Testis (tissue), 2 donors: Measurements from ENCODE around the gene GPR89B.
"Not testable (repeated sequence)": the region's sequence is repeated elsewhere in the genome, so short reads cannot be mapped to it uniquely, and the experiment has no call there.

ENCODE experiments used
- CTCF ChIP-seq, 3 experiments: fragments of 450-650 bp in 2 of 3; fragments of 200-600 bp in 1 of 3; sonication (generic) in 1 of 3; IDR thresholded peaks; one replicate each; pipeline ENCODE4 v1.5.1; 2016 to 2019; ENCODE audit warnings: antibody characterized with exemption in 3 of 3, mild to moderate bottlenecking in 2 of 3, moderate library complexity in 1 of 3
- POLR2A ChIP-seq: fragments of 450-650 bp; IDR thresholded peaks from one replicate; pipeline ENCODE4 v1.6.1; 2017; ENCODE audit warnings: antibody characterized with exemption, mild to moderate bottlenecking, moderate library complexity

- not testable (repeated sequence) for TF ChIP-seq CTCF (IDR thresholded peaks at IDR 0.05); POLR2A
Observed at GRCh38 chr1:147993825-147994615, 65.8 kb downstream of the GPR89B start.
